Vagina (tissue), 2 donors: ENCODE results near the gene C9orf152. TPM values are rescaled to one million over a fixed set of nuclear protein-coding genes. Genes with fewer than 3 reads are reported as not detected.

Experiments used
- DNase-seq, 2 donors: peaks; one replicate each; pipeline ENCODE4 v3.0.0-alpha.2; 2017; ENCODE audit errors: extremely low spot score in 2 of 2
- H3K27ac ChIP-seq: fragments of 200-600 bp; sonication (generic); one replicate; pipeline ENCODE4 v1.5.1; 2019
- H3K27me3 ChIP-seq: fragments of 200-600 bp; sonication (generic); one replicate; pipeline ENCODE4 v1.5.1; 2019
- H3K36me3 ChIP-seq, 2 donors: fragments of 200-600 bp; sonication (generic); one replicate each; pipeline ENCODE4 v1.5.1; 2017 to 2019
- H3K4me1 ChIP-seq: fragments of 200-600 bp; sonication (generic); one replicate; pipeline ENCODE4 v1.5.1; 2019
- H3K4me3 ChIP-seq, 2 donors: fragments of 200-600 bp; sonication (generic); 1 replicate in 1 of 2; 2 replicates in 1 of 2; pipeline ENCODE4 v1.5.1; 2016 to 2019
- H3K9me3 ChIP-seq: fragments of 200-600 bp; sonication (generic); one replicate; pipeline ENCODE4 v1.5.1; 2019
- POLR2A ChIP-seq, 2 donors: fragments of 450-650 bp; IDR thresholded peaks; one replicate each; pipeline ENCODE4 v1.6.1; 2017; ENCODE audit warnings: antibody characterized with exemption in 2 of 2, mild to moderate bottlenecking in 2 of 2, moderate library complexity in 2 of 2
- POLR2AphosphoS5 ChIP-seq, 2 donors: sonication (generic); formaldehyde crosslinking; IDR thresholded peaks; one replicate each; pipeline ENCODE4 v1.9.0; 2017; ENCODE audit warnings: antibody characterized with exemption in 2 of 2, mild to moderate bottlenecking in 2 of 2, low read depth in 1 of 2; ENCODE audit not compliant: insufficient read depth in 1 of 2
- intact Hi-C: fragments of 100-400 bp; cut with DNase I; formaldehyde crosslinking; loops from one replicate; pipeline ENCODE4 v1.15.1; 2023
- total RNA-seq: library from RNA; depleted of rRNA; stranded (reverse); fragments of >200 nt; gene quantifications from one replicate; pipeline ENCODE4 v1.2.3, GENCODE V29; 2016
- TF ChIP-seq, protein P1 (sequence below), 3 experiments: fragments of 450-650 bp in 2 of 3; fragments of 200-600 bp in 1 of 3; sonication (generic) in 1 of 3; IDR thresholded peaks; one replicate each; pipeline ENCODE4 v1.5.1; 2017 to 2019; ENCODE audit warnings: antibody characterized with exemption in 3 of 3, mild to moderate bottlenecking in 2 of 3, moderate library complexity in 2 of 3

C9orf152 gene
- total RNA-seq, 1 donor from 2014 or later: 0.49 TPM

DNA sequence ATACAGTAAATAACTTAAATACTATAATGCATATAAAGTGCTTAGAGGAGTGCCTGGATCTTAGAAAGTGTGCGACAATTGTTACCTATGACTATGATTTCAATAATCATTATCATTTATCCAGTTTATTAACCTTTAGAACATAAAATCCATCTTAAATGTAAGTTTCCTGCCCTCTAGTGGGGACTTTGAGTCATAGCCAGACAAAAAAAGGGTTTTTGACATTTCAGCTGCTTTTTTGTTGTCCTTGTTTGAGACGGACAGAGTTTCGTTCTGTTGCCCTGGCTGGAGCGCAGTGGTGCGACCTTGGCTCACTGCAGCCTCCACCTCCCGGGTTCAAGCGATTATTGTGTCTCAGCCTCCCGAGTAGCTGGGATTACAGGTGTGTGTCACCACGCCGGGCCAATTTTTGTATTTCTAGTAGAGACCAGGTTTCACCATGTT, 9.7 kb upstream of the C9orf152 start:
- no peaks in the 10 kb centered on the region for H3K27me3 ChIP-seq
- H3K4me3 ChIP-seq: no peak overlapping the region
- H3K36me3 ChIP-seq: no peaks in the 10 kb centered on the region
- no peaks in the 10 kb centered on the region for H3K4me1 ChIP-seq
- DNase-seq: no peak
- TF ChIP-seq POLR2A (IDR thresholded peaks at IDR 0.05) (no peak), POLR2AphosphoS5 (IDR thresholded peaks at IDR 0.05; ENCODE audit: insufficient read depth in 1 of 2, low read depth in 1 of 2) (no peak)
- TF ChIP-seq, protein P1, sequence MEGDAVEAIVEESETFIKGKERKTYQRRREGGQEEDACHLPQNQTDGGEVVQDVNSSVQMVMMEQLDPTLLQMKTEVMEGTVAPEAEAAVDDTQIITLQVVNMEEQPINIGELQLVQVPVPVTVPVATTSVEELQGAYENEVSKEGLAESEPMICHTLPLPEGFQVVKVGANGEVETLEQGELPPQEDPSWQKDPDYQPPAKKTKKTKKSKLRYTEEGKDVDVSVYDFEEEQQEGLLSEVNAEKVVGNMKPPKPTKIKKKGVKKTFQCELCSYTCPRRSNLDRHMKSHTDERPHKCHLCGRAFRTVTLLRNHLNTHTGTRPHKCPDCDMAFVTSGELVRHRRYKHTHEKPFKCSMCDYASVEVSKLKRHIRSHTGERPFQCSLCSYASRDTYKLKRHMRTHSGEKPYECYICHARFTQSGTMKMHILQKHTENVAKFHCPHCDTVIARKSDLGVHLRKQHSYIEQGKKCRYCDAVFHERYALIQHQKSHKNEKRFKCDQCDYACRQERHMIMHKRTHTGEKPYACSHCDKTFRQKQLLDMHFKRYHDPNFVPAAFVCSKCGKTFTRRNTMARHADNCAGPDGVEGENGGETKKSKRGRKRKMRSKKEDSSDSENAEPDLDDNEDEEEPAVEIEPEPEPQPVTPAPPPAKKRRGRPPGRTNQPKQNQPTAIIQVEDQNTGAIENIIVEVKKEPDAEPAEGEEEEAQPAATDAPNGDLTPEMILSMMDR (IDR thresholded peaks at IDR 0.05): peak; percentile 68 to 79 (median 73)
- no peak overlapping the region for H3K27ac ChIP-seq
- H3K9me3 ChIP-seq: no peaks in the 10 kb centered on the region
- intact Hi-C loops: loop anchor here (5.0 to 10.0 kb wide), 2 partner anchors 315 to 643 kb away; no protein-coding TSS in a partner anchor

DNA sequence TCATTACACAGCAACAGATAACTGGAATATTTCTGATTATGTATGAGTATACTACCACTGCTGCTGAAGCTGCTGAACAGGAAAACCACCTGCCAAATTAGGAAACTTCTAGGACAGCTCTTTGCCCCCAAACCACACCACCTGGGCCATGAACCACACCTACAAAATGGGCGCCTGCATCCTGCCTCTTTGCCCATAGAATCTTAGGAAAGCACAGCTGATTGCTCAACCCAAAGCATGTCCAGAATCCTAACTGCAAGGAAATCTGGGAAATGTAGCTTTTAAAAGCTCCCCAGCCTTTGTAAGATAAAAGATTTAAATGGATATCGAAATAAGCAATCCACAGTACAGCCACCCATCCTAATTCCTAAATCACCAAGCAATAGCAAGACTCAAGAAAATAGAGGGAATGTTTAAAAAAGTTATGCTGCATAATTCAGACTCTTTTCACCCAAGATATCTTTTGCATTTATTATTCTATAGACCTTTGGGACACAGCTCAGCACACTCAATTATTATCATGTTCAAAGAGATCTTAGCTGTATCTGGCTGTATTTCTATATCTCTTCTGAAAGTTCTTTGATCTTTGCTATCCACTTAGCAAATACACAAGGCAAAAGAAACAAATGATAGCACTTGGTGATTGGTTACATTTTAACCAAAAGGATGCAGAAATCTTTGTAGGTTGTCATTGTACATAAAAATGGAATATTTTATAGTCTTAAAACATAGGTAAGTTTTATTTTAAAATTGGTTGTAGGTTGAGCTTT, 6.8 kb upstream of the C9orf152 start:
- H3K27ac ChIP-seq: no peak overlapping the region
- no peaks in the 10 kb centered on the region for H3K27me3 ChIP-seq
- intact Hi-C loops: loop anchor here (5.0 to 10.0 kb wide), 2 partner anchors 312 to 640 kb away; no protein-coding TSS in a partner anchor
- H3K36me3 ChIP-seq: no peaks in the 10 kb centered on the region
- H3K9me3 ChIP-seq: no peaks in the 10 kb centered on the region
- no peaks in the 10 kb centered on the region for H3K4me1 ChIP-seq
- DNase-seq: no peak
- TF ChIP-seq POLR2AphosphoS5 (IDR thresholded peaks at IDR 0.05; ENCODE audit: insufficient read depth in 1 of 2, low read depth in 1 of 2) (no peak), POLR2A (IDR thresholded peaks at IDR 0.05) (no peak)
- TF ChIP-seq, protein P1 (IDR thresholded peaks at IDR 0.05): no peak
- no peak overlapping the region for H3K4me3 ChIP-seq

DNA sequence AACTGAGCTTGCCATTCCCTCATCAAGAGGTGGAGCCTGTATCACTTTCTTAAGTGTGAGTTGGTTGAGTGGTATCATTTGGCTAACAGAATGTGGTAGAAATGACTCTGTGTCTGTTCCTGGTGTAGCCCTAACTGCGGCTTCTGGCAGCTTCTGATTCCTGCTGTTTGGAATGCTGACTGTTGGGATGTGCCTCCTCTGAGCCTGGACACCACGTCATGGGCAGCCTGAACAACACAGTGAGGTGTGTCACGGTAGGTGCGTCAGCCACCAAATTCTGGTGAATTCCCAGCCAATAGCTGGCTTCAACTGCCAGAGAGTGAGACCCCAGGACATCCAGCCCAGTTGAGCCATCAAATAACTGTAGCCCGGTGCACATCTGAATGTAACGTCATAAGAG, 6.1 kb upstream of the C9orf152 start:
- no peak overlapping the region for H3K27ac ChIP-seq
- no peaks in the 10 kb centered on the region for H3K36me3 ChIP-seq
- DNase-seq: no peak
- H3K9me3 ChIP-seq: no peaks in the 10 kb centered on the region
- intact Hi-C loops: loop anchor here (10.0 kb wide), 1 partner anchor 639 kb away; no protein-coding TSS in a partner anchor
- no peaks in the 10 kb centered on the region for H3K4me1 ChIP-seq
- H3K4me3 ChIP-seq: no peak overlapping the region
- TF ChIP-seq POLR2AphosphoS5 (IDR thresholded peaks at IDR 0.05; ENCODE audit: insufficient read depth in 1 of 2, low read depth in 1 of 2) (no peak), POLR2A (IDR thresholded peaks at IDR 0.05) (no peak)
- TF ChIP-seq, protein P1 (IDR thresholded peaks at IDR 0.05): no peak
- no peaks in the 10 kb centered on the region for H3K27me3 ChIP-seq

DNA sequence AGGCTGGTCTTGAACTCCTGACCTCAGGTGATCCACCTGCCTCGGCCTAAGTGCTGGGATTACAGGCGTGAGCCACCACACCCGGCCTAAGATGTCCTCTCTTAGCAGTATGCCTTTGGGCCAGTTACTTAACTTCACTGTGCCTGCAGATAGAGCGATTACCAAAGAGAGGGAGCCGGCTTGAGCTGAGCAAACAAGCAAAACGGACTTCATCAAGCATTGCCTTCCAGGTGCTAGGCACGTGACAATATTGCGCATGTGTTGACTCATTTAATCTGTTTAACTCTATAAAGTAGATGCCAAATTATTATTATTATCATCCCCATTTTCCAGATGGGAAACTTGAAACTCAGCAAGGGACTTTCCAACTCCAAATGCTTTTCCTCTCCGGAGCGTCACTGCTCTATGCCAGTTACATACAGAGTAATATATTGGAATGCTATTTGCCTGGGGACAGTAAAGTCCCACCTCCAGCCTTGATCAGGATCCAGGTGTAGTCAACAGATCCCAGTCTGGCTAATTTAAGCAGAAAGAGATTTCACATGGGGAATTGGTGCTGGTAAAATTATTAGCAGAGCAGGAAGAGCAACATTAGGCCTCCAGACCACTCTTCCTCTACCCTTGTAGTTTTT, 5.6 kb upstream of the C9orf152 start:
- TF ChIP-seq POLR2A (IDR thresholded peaks at IDR 0.05) (no peak), POLR2AphosphoS5 (IDR thresholded peaks at IDR 0.05; ENCODE audit: insufficient read depth in 1 of 2, low read depth in 1 of 2) (no peak)
- TF ChIP-seq, protein P1 (IDR thresholded peaks at IDR 0.05): no peak
- Histone ChIP-seq H3K4me3 (no peak overlapping the region), H3K27me3 (no peaks in the 10 kb centered on the region), H3K27ac (no peak overlapping the region), H3K9me3 (no peaks in the 10 kb centered on the region), H3K36me3 (no peaks in the 10 kb centered on the region), H3K4me1 (no peaks in the 10 kb centered on the region)
- intact Hi-C loops: loop anchor here (10.0 kb wide), 1 partner anchor 639 kb away; no protein-coding TSS in a partner anchor
- no peak for DNase-seq
